OCI-LY1 (cell line): ENCODE results near the gene DIP2B.

ENCODE experiments used
- EZH2 ChIP-seq: fragments of 200-600 bp; sonication (generic), shearing (Covaris generic); IDR thresholded peaks from 2 replicates; pipeline ENCODE4 v1.8.0; 2017; ENCODE audit warnings: borderline replicate concordance, mixed run types, mild to moderate bottlenecking, antibody characterized with exemption, low read length, moderate library complexity, mixed read lengths
- TF ChIP-seq, protein P1 (sequence below): fragments of 200-600 bp; sonication (generic), shearing (Covaris generic); IDR thresholded peaks from 2 replicates; pipeline ENCODE4 v1.5.1; 2017; ENCODE audit warnings: mild to moderate bottlenecking, antibody characterized with exemption, low read length, moderate library complexity, mixed read lengths

DNA sequence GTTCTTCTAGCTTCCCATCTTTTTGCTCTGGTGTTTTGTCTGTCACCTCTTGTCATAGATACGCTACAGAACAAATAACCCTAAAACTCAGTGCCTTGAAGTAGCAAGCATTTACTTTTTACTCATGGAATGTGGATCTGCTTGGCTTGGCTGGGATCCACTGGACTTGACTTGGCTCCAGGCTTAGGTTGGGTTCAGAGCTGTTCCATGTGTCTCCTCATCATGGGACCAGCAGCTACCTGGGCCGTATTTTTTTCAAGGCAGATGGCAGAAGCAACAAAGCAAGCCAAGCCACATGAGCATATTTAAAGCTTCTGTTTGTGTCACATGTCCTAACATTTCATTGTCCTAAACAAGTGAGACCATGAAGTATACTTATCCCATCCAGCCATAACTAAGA is 210.4 kb downstream of the DIP2B start:
- TF ChIP-seq, protein P1, sequence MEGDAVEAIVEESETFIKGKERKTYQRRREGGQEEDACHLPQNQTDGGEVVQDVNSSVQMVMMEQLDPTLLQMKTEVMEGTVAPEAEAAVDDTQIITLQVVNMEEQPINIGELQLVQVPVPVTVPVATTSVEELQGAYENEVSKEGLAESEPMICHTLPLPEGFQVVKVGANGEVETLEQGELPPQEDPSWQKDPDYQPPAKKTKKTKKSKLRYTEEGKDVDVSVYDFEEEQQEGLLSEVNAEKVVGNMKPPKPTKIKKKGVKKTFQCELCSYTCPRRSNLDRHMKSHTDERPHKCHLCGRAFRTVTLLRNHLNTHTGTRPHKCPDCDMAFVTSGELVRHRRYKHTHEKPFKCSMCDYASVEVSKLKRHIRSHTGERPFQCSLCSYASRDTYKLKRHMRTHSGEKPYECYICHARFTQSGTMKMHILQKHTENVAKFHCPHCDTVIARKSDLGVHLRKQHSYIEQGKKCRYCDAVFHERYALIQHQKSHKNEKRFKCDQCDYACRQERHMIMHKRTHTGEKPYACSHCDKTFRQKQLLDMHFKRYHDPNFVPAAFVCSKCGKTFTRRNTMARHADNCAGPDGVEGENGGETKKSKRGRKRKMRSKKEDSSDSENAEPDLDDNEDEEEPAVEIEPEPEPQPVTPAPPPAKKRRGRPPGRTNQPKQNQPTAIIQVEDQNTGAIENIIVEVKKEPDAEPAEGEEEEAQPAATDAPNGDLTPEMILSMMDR: no peak
- no peak for TF ChIP-seq EZH2
